ENCODE results near the gene EVL.

EVL gene

GRCh38 chr14:100051543-100051942 is 13.7 kb upstream of the EVL start:
- H3K4me3 ChIP-seq (ENCODE audit: low read depth, low read length) = no peak overlapping the region
- TF ChIP-seq POLR2A (IDR thresholded peaks at IDR 0.05; ENCODE audit: extremely low read depth, insufficient read length) (no peak), MYC (IDR thresholded peaks at IDR 0.05; ENCODE audit: low read depth, low read length) (no peak), MAX (IDR thresholded peaks at IDR 0.05; ENCODE audit: low read depth, low read length) (no peak), CTCF (IDR thresholded peaks at IDR 0.05; ENCODE audit: low read depth, low read length) (no peak)
- no peak for DNase-seq (ENCODE audit: low read depth)

- TF ChIP-seq MYC (IDR thresholded peaks at IDR 0.05; ENCODE audit: low read depth, low read length) = no peak
- no peak for TF ChIP-seq MAX (IDR thresholded peaks at IDR 0.05; ENCODE audit: low read depth, low read length)
- no peak for TF ChIP-seq CTCF (IDR thresholded peaks at IDR 0.05; ENCODE audit: low read depth, low read length)
- no peak for TF ChIP-seq POLR2A (IDR thresholded peaks at IDR 0.05; ENCODE audit: extremely low read depth, insufficient read length)
- no peak overlapping the region for H3K4me3 ChIP-seq (ENCODE audit: low read depth, low read length)
- no peak for DNase-seq (ENCODE audit: low read depth)
Observed at GRCh38 chr14:100052819-100053218, 12.4 kb upstream of the EVL start.

GRCh38 chr14:100054316-100055075 is 10.7 kb upstream of the EVL start:
- no peak for DNase-seq (ENCODE audit: low read depth)
- TF ChIP-seq MAX (IDR thresholded peaks at IDR 0.05; ENCODE audit: low read depth, low read length) (no peak), MYC (IDR thresholded peaks at IDR 0.05; ENCODE audit: low read depth, low read length) (no peak), POLR2A (IDR thresholded peaks at IDR 0.05; ENCODE audit: extremely low read depth, insufficient read length) (no peak), CTCF (IDR thresholded peaks at IDR 0.05; ENCODE audit: low read depth, low read length) (no peak)
- no peak overlapping the region for H3K4me3 ChIP-seq (ENCODE audit: low read depth, low read length)

- H3K4me3 ChIP-seq (ENCODE audit: low read depth, low read length) = no peak overlapping the region
- TF ChIP-seq CTCF (IDR thresholded peaks at IDR 0.05; ENCODE audit: low read depth, low read length) = no peak
- DNase-seq (ENCODE audit: low read depth) = no peak
Observed at GRCh38 chr14:100056431-100056830, 8.8 kb upstream of the EVL start.

- no peak overlapping the region for H3K4me3 ChIP-seq (ENCODE audit: low read depth, low read length)
- peak; percentile 66 for DNase-seq (ENCODE audit: low read depth)
- 0 out of 2 replicates have a peak, but pooled peaks have one; percentile 34 for TF ChIP-seq MAX (IDR thresholded peaks at IDR 0.05; ENCODE audit: low read depth, low read length)
- peak; percentile 23 for TF ChIP-seq CTCF (IDR thresholded peaks at IDR 0.05; ENCODE audit: low read depth, low read length)
- TF ChIP-seq MYC (IDR thresholded peaks at IDR 0.05; ENCODE audit: low read depth, low read length) = 0 out of 2 replicates have a peak, but pooled peaks have one; percentile 38
- no peak for TF ChIP-seq POLR2A (IDR thresholded peaks at IDR 0.05; ENCODE audit: extremely low read depth, insufficient read length)
Observed at GRCh38 chr14:100056964-100057795, 8.0 kb upstream of the EVL start.
